ENCODE measurements around the gene HADHB.

DNA sequence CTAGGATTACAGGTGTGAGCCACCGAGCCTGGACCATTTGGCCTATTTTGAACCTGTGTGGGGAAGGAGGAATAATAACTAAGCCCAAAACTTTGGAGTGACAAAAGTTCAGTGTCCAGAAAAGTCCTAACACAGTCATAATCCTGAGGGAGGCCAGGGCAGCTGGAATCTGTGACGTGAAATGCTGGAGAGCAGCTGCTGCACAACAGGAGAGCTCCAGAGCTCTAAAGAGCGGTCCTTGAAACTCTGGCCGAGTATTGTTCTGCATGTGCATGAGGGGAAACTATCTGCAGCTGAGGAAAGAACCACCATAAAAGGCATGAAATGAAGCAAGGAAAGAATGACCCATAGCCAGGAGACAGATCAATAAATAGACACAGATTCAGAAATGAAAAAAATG, 28.2 kb upstream of the HADHB start:
- TF ChIP-seq SIN3A (IDR thresholded peaks at IDR 0.05; ENCODE audit: borderline replicate concordance, insufficient read depth, low read length) = no peak
- TF ChIP-seq TAF1 (IDR thresholded peaks at IDR 0.05; ENCODE audit: borderline replicate concordance, insufficient read depth, low read length) = no peak
- TF ChIP-seq POLR2AphosphoS5 (IDR thresholded peaks at IDR 0.05; ENCODE audit: low read depth, low read length) = no peak
- no peak for TF ChIP-seq REST (IDR thresholded peaks at IDR 0.05; ENCODE audit: insufficient read depth in 1 of 2, low read depth in 2 of 2, low read length in 2 of 2)
- no peak for TF ChIP-seq FOXP2 (optimal IDR thresholded peaks at IDR 0.05; ENCODE audit: borderline replicate concordance, extremely low read depth, extremely low read length, insufficient read depth)
